Neural cell (in vitro differentiated cells): ENCODE measurements around the gene TMEFF1.

Experiments used
- EP300 ChIP-seq: fragments of 450-650 bp; conservative IDR thresholded peaks from 2 replicates; pipeline ENCODE4 v1.6.1; 2014; ENCODE audit warnings: antibody characterized with exemption, mild to moderate bottlenecking, moderate library complexity; ENCODE audit not compliant: poor library complexity, severe bottlenecking
- EZH2 ChIP-seq: fragments of 200-600, 300-800 bp; shearing (Covaris generic), sonication (generic); IDR thresholded peaks from 2 replicates; pipeline ENCODE4 v1.6.1; 2014; ENCODE audit warnings: antibody characterized with exemption, low read length, borderline replicate concordance, mild to moderate bottlenecking; ENCODE audit not compliant: insufficient read depth, poor library complexity, severe bottlenecking
- POLR2AphosphoS5 ChIP-seq: IDR thresholded peaks from 2 replicates; pipeline ENCODE4 v1.6.1; 2012
- RAD21 ChIP-seq: fragments of 450-650 bp; conservative IDR thresholded peaks from 2 replicates; pipeline ENCODE4 v1.6.1; 2014; ENCODE audit warnings: antibody characterized with exemption, mild to moderate bottlenecking, moderate library complexity
- REST ChIP-seq: IDR thresholded peaks from 2 replicates; pipeline ENCODE4 v1.6.1; 2012; ENCODE audit warnings: borderline replicate concordance
- SMC3 ChIP-seq: fragments of 450-650 bp; conservative IDR thresholded peaks from 2 replicates; pipeline ENCODE4 v1.6.1; 2014; ENCODE audit warnings: antibody characterized with exemption, mild to moderate bottlenecking, moderate library complexity; ENCODE audit not compliant: poor library complexity
- TAF1 ChIP-seq: IDR thresholded peaks from 2 replicates; pipeline ENCODE4 v1.6.1; 2012; ENCODE audit warnings: low read depth
- TF ChIP-seq, protein P1 (sequence below): fragments of 450-650 bp; IDR thresholded peaks from 2 replicates; pipeline ENCODE4 v1.5.1; 2014; ENCODE audit warnings: antibody characterized with exemption, mild to moderate bottlenecking, moderate library complexity; ENCODE audit not compliant: poor library complexity, severe bottlenecking

DNA sequence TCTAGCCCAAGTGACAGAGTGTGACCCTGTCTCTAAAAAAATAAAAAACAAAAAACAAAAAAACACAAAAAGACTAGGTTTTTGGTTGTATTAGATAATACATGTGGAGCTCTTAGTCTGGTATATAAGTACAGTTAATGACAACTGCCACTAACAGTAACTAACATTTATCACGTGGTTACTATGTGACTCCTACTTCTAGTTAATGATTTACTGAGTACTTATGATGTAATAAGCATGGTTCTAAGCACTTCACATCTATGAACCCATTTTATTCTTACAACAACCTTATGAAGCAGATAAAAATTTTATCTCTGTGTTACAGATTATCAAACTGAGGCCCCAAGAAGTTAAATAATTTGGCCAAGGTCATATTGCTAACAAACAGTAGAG is 6.1 kb upstream of the TMEFF1 start:
- TF ChIP-seq, protein P1, sequence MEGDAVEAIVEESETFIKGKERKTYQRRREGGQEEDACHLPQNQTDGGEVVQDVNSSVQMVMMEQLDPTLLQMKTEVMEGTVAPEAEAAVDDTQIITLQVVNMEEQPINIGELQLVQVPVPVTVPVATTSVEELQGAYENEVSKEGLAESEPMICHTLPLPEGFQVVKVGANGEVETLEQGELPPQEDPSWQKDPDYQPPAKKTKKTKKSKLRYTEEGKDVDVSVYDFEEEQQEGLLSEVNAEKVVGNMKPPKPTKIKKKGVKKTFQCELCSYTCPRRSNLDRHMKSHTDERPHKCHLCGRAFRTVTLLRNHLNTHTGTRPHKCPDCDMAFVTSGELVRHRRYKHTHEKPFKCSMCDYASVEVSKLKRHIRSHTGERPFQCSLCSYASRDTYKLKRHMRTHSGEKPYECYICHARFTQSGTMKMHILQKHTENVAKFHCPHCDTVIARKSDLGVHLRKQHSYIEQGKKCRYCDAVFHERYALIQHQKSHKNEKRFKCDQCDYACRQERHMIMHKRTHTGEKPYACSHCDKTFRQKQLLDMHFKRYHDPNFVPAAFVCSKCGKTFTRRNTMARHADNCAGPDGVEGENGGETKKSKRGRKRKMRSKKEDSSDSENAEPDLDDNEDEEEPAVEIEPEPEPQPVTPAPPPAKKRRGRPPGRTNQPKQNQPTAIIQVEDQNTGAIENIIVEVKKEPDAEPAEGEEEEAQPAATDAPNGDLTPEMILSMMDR: no peak
- TF ChIP-seq EZH2 (no peak), EP300 (no peak), POLR2AphosphoS5 (no peak), REST (no peak), SMC3 (no peak), TAF1 (no peak), RAD21 (no peak)
